Activated T-helper 17 cell treated with anti-CD3 and anti-CD28 coated beads, Interleukin-2, amount 50 U/mL, for 72 hours (primary cell): ENCODE data around the gene ESAM. TPM values are rescaled to one million over a fixed set of nuclear protein-coding genes. Genes with fewer than 3 reads are reported as not detected.

Source experiments
- ATAC-seq: fragments of 150-1000 bp; cut with Tn5 transposase; replicated peaks from 2 replicates; pipeline ENCODE4 v1.10.0; 2021; ENCODE audit warnings: mild to moderate bottlenecking, moderate library complexity
- H3K27ac Mint-ChIP-seq: one replicate; pipeline ENCODE4 v1.8.0; 2022; ENCODE audit warnings: mixed read lengths
- H3K27me3 Mint-ChIP-seq: one replicate; pipeline ENCODE4 v1.8.0; 2022; ENCODE audit warnings: mixed read lengths
- H3K36me3 Mint-ChIP-seq: one replicate; pipeline ENCODE4 v1.8.0; 2022; ENCODE audit warnings: low read depth, mild to moderate bottlenecking, mixed read lengths
- H3K4me1 Mint-ChIP-seq: one replicate; pipeline ENCODE4 v1.8.0; 2022; ENCODE audit warnings: mixed read lengths
- H3K4me3 Mint-ChIP-seq: one replicate; pipeline ENCODE4 v1.8.0; 2022; ENCODE audit warnings: mild to moderate bottlenecking, mixed read lengths
- H3K9me3 Mint-ChIP-seq: one replicate; pipeline ENCODE4 v1.8.0; 2022; ENCODE audit warnings: mixed read lengths
- total RNA-seq, 2 donors: library from RNA; stranded (reverse); gene quantifications; one replicate each; pipeline ENCODE4 v1.2.3, GENCODE V29; 2022

Gene ESAM
- total RNA-seq, 2 donors from 2014 or later: 0.50 to 0.84 TPM

DNA sequence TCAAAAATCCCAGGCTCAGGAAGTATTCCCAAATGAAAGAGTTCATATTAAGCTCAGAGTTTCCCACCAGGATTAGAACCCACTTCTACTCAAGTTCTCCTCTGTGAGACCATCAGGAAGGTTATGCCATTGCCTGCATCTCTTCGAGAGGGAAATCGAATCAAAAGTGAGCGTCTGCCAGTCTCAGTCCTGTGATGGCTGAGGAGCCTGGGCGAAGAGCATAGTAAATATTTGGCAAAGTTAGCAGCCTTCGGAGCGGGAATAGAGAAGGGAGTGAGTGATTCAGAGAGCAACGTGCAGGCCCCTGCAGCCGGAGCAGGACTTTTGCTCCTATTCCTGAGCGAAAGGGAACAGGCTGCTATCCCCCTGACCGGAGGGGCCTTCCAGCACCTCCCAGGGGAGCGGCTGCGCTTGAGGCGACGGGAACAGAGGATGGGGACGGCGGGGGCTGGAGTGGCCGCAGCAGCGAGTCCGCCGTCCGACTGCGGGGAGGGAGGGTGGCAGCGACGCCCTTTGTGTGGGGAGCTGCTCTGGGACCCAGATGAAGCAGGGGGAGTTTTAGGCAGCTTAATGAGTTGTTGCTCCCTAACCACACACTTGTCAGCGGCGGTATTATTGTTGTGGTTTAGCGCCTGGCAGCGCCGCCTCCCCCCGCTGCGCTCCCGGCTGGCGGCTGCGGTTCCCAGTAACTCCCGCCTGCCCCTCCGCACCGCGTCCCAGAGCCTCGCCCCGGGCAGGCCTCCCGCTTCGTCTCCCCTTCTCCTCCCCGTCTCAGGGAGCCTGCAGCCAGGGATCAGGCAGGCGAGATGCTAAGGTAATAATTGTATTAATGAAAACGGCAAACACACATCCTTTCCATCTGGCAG, 44.1 kb downstream of the ESAM start:
- peak; percentile 54 for ATAC-seq
- H3K4me1 Mint-ChIP-seq: peaks cover 7% of the 10 kb centered on the region
- no peaks in the 10 kb centered on the region for H3K36me3 Mint-ChIP-seq
- H3K27ac Mint-ChIP-seq: peak overlapping the region; percentile 81
- H3K9me3 Mint-ChIP-seq: peaks cover 4% of the 10 kb centered on the region
- H3K4me3 Mint-ChIP-seq: peak overlapping the region; percentile 83
- H3K27me3 Mint-ChIP-seq: peaks cover 47% of the 10 kb centered on the region

DNA sequence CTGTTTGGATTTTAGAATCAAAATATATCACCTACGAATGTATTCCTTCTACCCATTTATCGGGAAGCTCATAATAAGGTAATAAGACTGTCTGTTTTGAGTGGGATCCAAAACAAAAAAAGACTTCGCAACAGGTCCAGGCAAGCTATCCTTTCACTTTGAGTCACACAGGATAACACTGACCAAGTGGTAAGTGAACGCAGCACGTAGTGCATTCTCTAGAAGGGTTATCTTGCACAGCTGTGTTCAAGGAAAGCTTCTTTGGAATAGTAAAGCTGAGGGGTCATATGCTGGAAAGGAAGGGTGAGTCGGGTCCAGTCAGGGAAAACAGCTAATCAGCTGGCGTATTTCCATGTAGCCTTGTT, 44.7 kb downstream of the ESAM start:
- Mint-ChIP-seq H3K4me3 (peak overlapping the region; percentile 83), H3K36me3 (no peaks in the 10 kb centered on the region), H3K9me3 (peaks cover 4% of the 10 kb centered on the region), H3K27ac (peak overlapping the region; percentile 81), H3K4me1 (peaks cover 7% of the 10 kb centered on the region), H3K27me3 (peaks cover 41% of the 10 kb centered on the region)
- no peak for ATAC-seq

DNA sequence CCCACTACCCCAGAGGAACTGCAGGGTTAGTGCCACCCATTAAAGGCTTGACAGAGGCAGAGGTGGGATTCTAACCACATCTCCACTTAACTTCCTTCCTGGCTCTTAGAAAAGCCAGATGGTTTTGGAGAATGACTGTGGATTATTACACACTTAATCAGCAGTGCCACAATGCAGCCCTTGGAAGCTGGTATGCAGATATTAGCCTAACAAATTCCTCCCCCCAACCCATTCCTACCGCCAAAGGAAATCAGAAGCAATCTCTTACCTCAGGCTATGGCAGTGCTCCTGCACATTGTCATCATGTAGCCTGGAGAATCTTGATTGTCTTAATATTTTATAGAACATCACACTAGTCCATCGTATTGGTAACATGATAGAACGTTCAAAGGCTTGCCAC, 45.5 kb downstream of the ESAM start:
- ATAC-seq: no peak
- H3K36me3 Mint-ChIP-seq: no peaks in the 10 kb centered on the region
- peaks cover 4% of the 10 kb centered on the region for H3K9me3 Mint-ChIP-seq
- no peak overlapping the region for H3K27ac Mint-ChIP-seq
- no peak overlapping the region for H3K4me3 Mint-ChIP-seq
- H3K27me3 Mint-ChIP-seq: peaks cover 38% of the 10 kb centered on the region
- H3K4me1 Mint-ChIP-seq: peaks cover 7% of the 10 kb centered on the region

DNA sequence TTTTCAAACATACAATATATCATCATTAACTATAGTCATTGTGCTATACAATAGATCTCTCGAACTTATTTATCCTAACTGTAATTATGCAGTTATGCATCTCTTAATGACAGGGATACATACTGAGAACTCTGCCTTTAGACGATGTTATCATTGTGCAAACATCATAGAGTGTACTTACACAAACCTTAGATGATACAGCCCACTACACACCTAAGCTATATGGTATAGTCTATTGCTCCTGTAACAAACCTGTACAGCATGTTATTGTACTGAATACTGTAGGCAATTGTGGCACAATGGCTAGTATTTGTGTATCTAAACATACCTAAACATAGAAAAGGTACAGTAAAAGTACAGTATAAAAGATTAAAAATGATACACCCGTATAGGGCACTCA, 49.7 kb downstream of the ESAM start:
- Mint-ChIP-seq H3K4me3 (no peak overlapping the region), H3K27me3 (peaks cover 29% of the 10 kb centered on the region), H3K4me1 (peaks cover under 1% of the 10 kb centered on the region)

DNA sequence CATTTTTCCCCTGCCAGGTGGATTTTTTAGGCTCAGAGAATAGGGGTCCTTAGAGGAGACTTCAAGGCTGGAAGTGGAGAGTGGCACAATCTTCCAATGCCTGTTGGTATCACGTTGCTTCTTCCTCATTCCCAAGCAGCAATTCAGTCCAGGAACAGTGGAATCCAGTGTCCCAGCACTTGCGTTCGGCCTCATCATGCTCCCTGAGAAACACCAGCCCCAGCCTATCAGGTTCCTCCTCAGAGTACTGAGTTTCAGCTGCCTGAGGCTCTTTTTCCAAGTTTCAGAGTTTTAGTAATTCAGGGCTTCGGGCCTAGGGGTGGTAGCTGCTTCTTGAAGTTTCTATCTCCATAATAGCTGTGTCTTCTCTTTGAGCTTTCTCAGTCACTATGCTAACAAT, 54.3 kb downstream of the ESAM start:
- Mint-ChIP-seq H3K27me3 (peaks cover 4% of the 10 kb centered on the region), H3K36me3 (no peaks in the 10 kb centered on the region), H3K9me3 (peaks cover 4% of the 10 kb centered on the region), H3K4me3 (no peak overlapping the region), H3K4me1 (no peaks in the 10 kb centered on the region), H3K27ac (no peak overlapping the region)
- ATAC-seq: no peak

More for the DNA sequence above, 49.7 kb downstream of the ESAM start:
- ATAC-seq: no peak
- no peak overlapping the region for H3K27ac Mint-ChIP-seq
- peaks cover 7% of the 10 kb centered on the region for H3K9me3 Mint-ChIP-seq
- no peaks in the 10 kb centered on the region for H3K36me3 Mint-ChIP-seq

Other genes starting within 250 kb of the ESAM start
- not detected for gene OR8B12, start 218.6 kb downstream of the ESAM start, total RNA-seq
- gene OR8A1, start 192.3 kb downstream of the ESAM start, total RNA-seq: not detected
- gene PANX3, start 150.9 kb downstream of the ESAM start, total RNA-seq: not detected
- gene TBRG1, start 139.4 kb downstream of the ESAM start, total RNA-seq: 10 to 100 TPM; 28.8 to 30.0 TPM
- 10 to 100 TPM in 1 of 2 donors, 1 to 10 TPM in 1; 7.5 to 10.5 TPM for gene SIAE, start 88.6 kb downstream of the ESAM start, total RNA-seq
- gene SPA17, start 88.4 kb downstream of the ESAM start, total RNA-seq: 1 to 10 TPM; 1.3 to 2.8 TPM
- gene NRGN, start 22.3 kb downstream of the ESAM start, total RNA-seq: 1 to 10 TPM; 7.3 to 8.0 TPM
- not detected for gene VSIG2, start 10.0 kb downstream of the ESAM start, total RNA-seq
- 10 to 100 TPM in 1 of 2 donors, 1 to 10 TPM in 1; 6.9 to 10.6 TPM for gene MSANTD2, start 38.1 kb upstream of the ESAM start, total RNA-seq
- 1 to 10 TPM; 8.1 TPM for gene ROBO3, start 103.1 kb upstream of the ESAM start, total RNA-seq
- not detected for gene ROBO4, start 135.6 kb upstream of the ESAM start, total RNA-seq
- not detected for gene HEPN1, start 157.0 kb upstream of the ESAM start, total RNA-seq
- not detected for gene HEPACAM, start 173.8 kb upstream of the ESAM start, total RNA-seq
- gene CCDC15, start 191.9 kb upstream of the ESAM start, total RNA-seq: 1 to 10 TPM; 5.5 to 8.7 TPM